Heart left ventricle (tissue), 16 donors: Measurements from ENCODE around the gene GLE1. TPM values are rescaled to one million over a fixed set of nuclear protein-coding genes. Genes with fewer than 3 reads are reported as not detected.

Experiments
- ATAC-seq, 4 donors: fragments of 200-7000 bp; cut with Tn5 transposase; one replicate each; pipeline ENCODE4 v1.9.1; 2020 to 2022; ENCODE audit warnings: moderate library complexity in 4 of 4, mild to moderate bottlenecking in 3 of 4, moderate number of reproducible peaks in 1 of 4
- DNase-seq, 5 donors: peaks; one replicate each; pipeline ENCODE4 v3.0.0-alpha.2; 2020
- H3K27ac ChIP-seq, 12 donors: fragments of 200-600 bp; sonication (generic) in 4 of 12; one replicate each; pipeline versions ENCODE4 v1.5.0 to v1.8.0; 2016 to 2022; ENCODE audit warnings: mild to moderate bottlenecking in 2 of 12
- H3K27me3 ChIP-seq, 9 donors: fragments of 200-600 bp; sonication (generic) in 2 of 9; one replicate each; pipeline versions ENCODE4 v1.5.1 to v1.8.0; 2016 to 2022; ENCODE audit warnings: mild to moderate bottlenecking in 3 of 9
- H3K36me3 ChIP-seq, 9 donors: fragments of 200-600 bp; sonication (generic) in 2 of 9; one replicate each; pipeline versions ENCODE4 v1.5.0 to v1.8.0; 2018 to 2022; ENCODE audit warnings: mild to moderate bottlenecking in 2 of 9
- H3K4me1 ChIP-seq, 12 donors: fragments of 200-600 bp; sonication (generic) in 4 of 12; one replicate each; pipeline versions ENCODE4 v1.5.0 to v1.8.0; 2016 to 2022; ENCODE audit warnings: mild to moderate bottlenecking in 3 of 12
- H3K4me3 ChIP-seq, 12 donors: fragments of 200-600 bp; sonication (generic) in 4 of 12; one replicate each; pipeline versions ENCODE4 v1.5.0 to v1.8.0; 2017 to 2022; ENCODE audit warnings: mild to moderate bottlenecking in 9 of 12, moderate library complexity in 4 of 12
- H3K9me3 ChIP-seq, 12 donors: fragments of 200-600 bp; sonication (generic) in 4 of 12; one replicate each; pipeline versions ENCODE4 v1.5.0 to v1.8.0; 2016 to 2022; ENCODE audit warnings: mild to moderate bottlenecking in 1 of 12
- POLR2A ChIP-seq, 2 donors: fragments of 450-650 bp; IDR thresholded peaks; one replicate each; pipeline ENCODE4 v1.6.1; 2017; ENCODE audit warnings: antibody characterized with exemption in 2 of 2, mild to moderate bottlenecking in 2 of 2, moderate library complexity in 2 of 2
- WGBS, 4 donors: extraction: QIAGEN DNeasy Blood & Tissue Kit in 2 of 4; methylation state at CpG; one replicate each; pipeline versions ENCODE4 v1.1.5 to v1.1.7; 2013 to 2018; 5-methylcytosine and 5-hydroxymethylcytosine counted together
- intact Hi-C, 10 donors: fragments of 100-400 bp; cut with DNase I; formaldehyde crosslinking; loops; one replicate each; pipeline versions ENCODE4 v1.11.1 to v1.14.2; 2022
- polyA plus RNA-seq, 2 donors: library from polyadenylated mRNA; stranded (reverse); fragments of 200-250 nt; gene quantifications; one replicate each; pipeline ENCODE4 v1.2.3, GENCODE V29; 2013
- total RNA-seq, 9 donors: library from RNA; depleted of rRNA in 2 of 9; stranded (reverse); fragments of >200 nt in 2 of 9; fragmentation: NEBNext Ultra II Directional in 3 of 9; extraction: Animal tissue kit (Norgen Biotek cat#: 25700) in 3 of 9; gene quantifications; one replicate each; pipeline versions ENCODE4 v1.1.0 to v1.2.4, GENCODE V29; 2016 to 2023
- TF ChIP-seq, protein P1 (sequence below), 12 donors: fragments of 200-600 bp; sonication (generic) in 4 of 12; IDR thresholded peaks; one replicate each; pipeline versions ENCODE4 v1.5.0 to v1.8.0; 2018 to 2022; ENCODE audit warnings: antibody characterized with exemption in 12 of 12, mild to moderate bottlenecking in 5 of 12
- donor health status: ischemic (EF 13 %, LVEDD 7.1; RV severe dilation, severe dysfunction).
- donor health status: healthy with polysubstance abuse.
- donor health status: DM: no; HTN: yes; CAD: no.
- donor health status: DM: no; HTN: no; CAD: no.
- donor health status: ischemic (EF 25% LVEDD 6.9; RV normal size, moderate dysfunction).
- donor health status: ischemic (EF 25% LVEDD 5.7; RV mildly dilated, moderate dysfunction).
- donor health status: healthy.
- donor health status: DM: yes; HTN: yes; CAD: no.
- donor health status: ischemic (EF 35%, LVEDD 5.7; RV mildly dilated, moderate dysfunction).
- donor health status: nonischemic (EF 11% LVEDD 7.7; RV severe dilation, severe dysfunction).
- donor health status: DM: yes; HTN: yes; CAD: no.
- donor health status: PGD.
- donor health status: ischemic (EF 29% LVEDD 5.4; RV normal size, mild dysfunction).
- donor health status: nonischemic (EF 23%, LVEDD 6.1; RV moderate dilation, normal function).

The GLE1 gene
- total and polyA plus RNA-seq, 11 donors: 7.5 to 23.5 (median 19.9) TPM

DNA sequence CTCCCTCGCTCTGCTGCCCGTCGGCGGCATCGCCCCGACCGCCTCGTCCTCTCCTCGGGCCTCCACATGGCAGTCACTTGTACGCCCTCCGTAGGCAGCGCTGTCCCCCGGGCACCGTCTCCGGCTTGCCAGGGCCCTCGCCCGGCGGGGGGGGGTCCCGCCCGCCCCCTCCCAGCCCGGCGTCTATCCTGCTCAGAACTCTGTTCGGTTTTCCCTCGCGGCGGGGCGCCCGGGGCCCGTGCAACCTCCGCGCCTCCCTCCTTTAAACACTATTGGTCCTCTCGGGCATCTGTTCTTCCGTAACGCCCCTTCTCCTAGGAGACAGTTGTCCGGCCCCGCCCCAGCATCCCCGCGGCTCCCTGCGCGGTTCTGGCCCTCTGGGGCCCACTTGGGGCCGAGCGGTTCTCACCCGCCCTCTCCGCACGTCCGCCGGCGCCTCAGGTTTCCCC lies 47.9 kb upstream of the GLE1 start:
- intact Hi-C loops: loop anchor here in 5 of 10 donors (1.0 to 5.0 kb wide), 6 partner anchors 36 to 176 kb away; partner anchors contain the start of genes SPTAN1 (in 3 of the 5), CERCAM (in 1 of the 5) and GLE1 (in 1 of the 5)
- peaks cover 0 to 29% (median 19%) of the 10 kb centered on the region in 9 donors for H3K36me3 ChIP-seq
- H3K4me3 ChIP-seq: peak overlapping the region; percentile 61 to 96 (median 86)
- H3K9me3 ChIP-seq: no peaks in the 10 kb centered on the region
- H3K4me1 ChIP-seq: peaks cover 0 to 26% (median 11%) of the 10 kb centered on the region in 12 donors
- peak overlapping the region in 11 of 12 donors; percentile 77 to 92 (median 88) for H3K27ac ChIP-seq
- TF ChIP-seq, protein P1, sequence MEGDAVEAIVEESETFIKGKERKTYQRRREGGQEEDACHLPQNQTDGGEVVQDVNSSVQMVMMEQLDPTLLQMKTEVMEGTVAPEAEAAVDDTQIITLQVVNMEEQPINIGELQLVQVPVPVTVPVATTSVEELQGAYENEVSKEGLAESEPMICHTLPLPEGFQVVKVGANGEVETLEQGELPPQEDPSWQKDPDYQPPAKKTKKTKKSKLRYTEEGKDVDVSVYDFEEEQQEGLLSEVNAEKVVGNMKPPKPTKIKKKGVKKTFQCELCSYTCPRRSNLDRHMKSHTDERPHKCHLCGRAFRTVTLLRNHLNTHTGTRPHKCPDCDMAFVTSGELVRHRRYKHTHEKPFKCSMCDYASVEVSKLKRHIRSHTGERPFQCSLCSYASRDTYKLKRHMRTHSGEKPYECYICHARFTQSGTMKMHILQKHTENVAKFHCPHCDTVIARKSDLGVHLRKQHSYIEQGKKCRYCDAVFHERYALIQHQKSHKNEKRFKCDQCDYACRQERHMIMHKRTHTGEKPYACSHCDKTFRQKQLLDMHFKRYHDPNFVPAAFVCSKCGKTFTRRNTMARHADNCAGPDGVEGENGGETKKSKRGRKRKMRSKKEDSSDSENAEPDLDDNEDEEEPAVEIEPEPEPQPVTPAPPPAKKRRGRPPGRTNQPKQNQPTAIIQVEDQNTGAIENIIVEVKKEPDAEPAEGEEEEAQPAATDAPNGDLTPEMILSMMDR (IDR thresholded peaks at IDR 0.05): no peak
- TF ChIP-seq POLR2A (IDR thresholded peaks at IDR 0.05): no peak
- 1% methylated on average over 26 to 48 of the region's 48 CpGs for WGBS, 4 donors
- ATAC-seq (peak; percentile 23 to 78 (median 71)), DNase-seq (peak; percentile 74 to 84 (median 78))
- no peaks in the 10 kb centered on the region for H3K27me3 ChIP-seq

- peak in 1 of 5 donors; percentile 21 for DNase-seq
- Histone ChIP-seq H3K27me3 (no peaks in the 10 kb centered on the region), H3K9me3 (no peaks in the 10 kb centered on the region), H3K36me3 (peaks cover 0 to 35% (median 25%) of the 10 kb centered on the region in 9 donors), H3K4me3 (peak overlapping the region in 11 of 12 donors; percentile 61 to 96 (median 88)), H3K4me1 (peaks cover 0 to 26% (median 11%) of the 10 kb centered on the region in 12 donors), H3K27ac (no peak overlapping the region)
- intact Hi-C loops: loop anchor here in 5 of 10 donors (2.0 to 5.0 kb wide), 5 partner anchors 36 to 175 kb away; partner anchors contain the start of genes SPTAN1 (in 2 of the 5), CERCAM (in 1 of the 5) and GLE1 (in 1 of the 5)
- ATAC-seq: no peak
- no peak for TF ChIP-seq POLR2A (IDR thresholded peaks at IDR 0.05)
- TF ChIP-seq, protein P1 (IDR thresholded peaks at IDR 0.05): no peak
- WGBS, 4 donors: 49 to 60% (median 52%) methylated on average over 14 of the region's 14 CpGs
Measured at GRCh38 chr9:128457207-128457606, 47.3 kb upstream of the GLE1 start.

GRCh38 chr9:128459011-128459410 lies 45.5 kb upstream of the GLE1 start:
- TF ChIP-seq, protein P1 (IDR thresholded peaks at IDR 0.05): no peak
- no peak for TF ChIP-seq POLR2A (IDR thresholded peaks at IDR 0.05)
- ATAC-seq (peak; percentile 39 to 70 (median 59)), DNase-seq (peak in 4 of 5 donors; percentile 47 to 73 (median 55))
- intact Hi-C loops: loop anchor here in 5 of 10 donors (5.0 kb wide), 4 partner anchors 43 to 173 kb away; partner anchors contain the start of genes SPTAN1 (in 2 of the 5) and GLE1 (in 1 of the 5)
- Histone ChIP-seq H3K27ac (peak overlapping the region in 6 of 12 donors; percentile 7 to 70 (median 48)), H3K27me3 (no peaks in the 10 kb centered on the region), H3K4me1 (peaks cover 0 to 26% (median 11%) of the 10 kb centered on the region in 12 donors), H3K9me3 (no peaks in the 10 kb centered on the region), H3K36me3 (peaks cover 0 to 52% (median 42%) of the 10 kb centered on the region in 9 donors), H3K4me3 (no peak overlapping the region)
- 50 to 64% (median 63%) methylated on average over 3 of the region's 3 CpGs for WGBS, 4 donors

DNA sequence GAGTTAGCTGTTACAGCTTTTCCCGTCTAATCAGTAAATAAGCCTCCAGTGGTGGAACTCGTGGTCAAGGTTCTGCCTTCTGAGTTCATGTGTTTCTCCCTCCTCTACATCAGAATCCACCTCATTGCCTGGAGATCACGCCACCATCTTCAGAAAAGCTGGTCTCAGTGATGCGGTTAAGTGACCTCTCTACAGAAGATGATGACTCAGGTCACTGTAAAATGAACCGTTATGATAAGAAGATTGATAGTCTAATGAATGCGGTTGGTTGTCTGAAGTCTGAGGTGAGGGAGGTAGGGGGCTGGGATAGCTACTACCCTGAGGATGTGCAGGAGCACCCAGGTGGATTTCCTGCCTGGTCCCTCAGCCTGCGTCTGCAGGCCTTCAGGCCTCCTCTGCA lies 35.4 kb upstream of the GLE1 start:
- DNase-seq: no peak
- Histone ChIP-seq H3K27ac (no peak overlapping the region), H3K36me3 (peaks cover 0 to 71% (median 66%) of the 10 kb centered on the region in 9 donors), H3K4me1 (no peaks in the 10 kb centered on the region), H3K27me3 (no peaks in the 10 kb centered on the region), H3K9me3 (no peaks in the 10 kb centered on the region), H3K4me3 (no peak overlapping the region)
- WGBS, 4 donors: 88 to 93% (median 91%) methylated on average over 7 of the region's 7 CpGs
- intact Hi-C loops: no loop called here
- ATAC-seq: no peak
- TF ChIP-seq, protein P1 (IDR thresholded peaks at IDR 0.05): no peak
- TF ChIP-seq POLR2A (IDR thresholded peaks at IDR 0.05): no peak
